HG03378 (cell line): Measurements from ENCODE around the gene AGO4.
"Not testable (repeated sequence)": the region's sequence is repeated elsewhere in the genome, so short reads cannot be mapped to it uniquely, and the experiment has no call there.

Experiments
- ATAC-seq: cut with Tn5 transposase; IDR thresholded peaks from one replicate; pipeline ENCODE4 v1.9.1; 2021; ENCODE audit warnings: mild to moderate bottlenecking, moderate library complexity; ENCODE audit not compliant: unreplicated experiment

The AGO4 gene

GRCh38 chr1:35810096-35810881 lies 2.5 kb downstream of the AGO4 start:
- ATAC-seq = no peak

- not testable (repeated sequence) for ATAC-seq
Observed at GRCh38 chr1:35812754-35813153, 4.9 kb downstream of the AGO4 start.

GRCh38 chr1:35825255-35825654 lies 17.4 kb downstream of the AGO4 start:
- ATAC-seq = no peak

- no peak for ATAC-seq
Observed at GRCh38 chr1:35832276-35832905, 24.6 kb downstream of the AGO4 start.

- no peak for ATAC-seq
Observed at GRCh38 chr1:35833395-35833794, 25.6 kb downstream of the AGO4 start.

- ATAC-seq = no peak
Observed at GRCh38 chr1:35834218-35834617, 26.4 kb downstream of the AGO4 start.

- no peak for ATAC-seq
Observed at GRCh38 chr1:35835398-35835797, 27.6 kb downstream of the AGO4 start.

GRCh38 chr1:35836734-35837133 lies 28.9 kb downstream of the AGO4 start:
- ATAC-seq = no peak

GRCh38 chr1:35838693-35839245 lies 31.0 kb downstream of the AGO4 start:
- ATAC-seq = no peak

- ATAC-seq = no peak
Observed at GRCh38 chr1:35844826-35845225, 37.0 kb downstream of the AGO4 start.

- no peak for ATAC-seq
Observed at GRCh38 chr1:35845766-35846165, 38.0 kb downstream of the AGO4 start.

GRCh38 chr1:35847935-35848565 lies 40.2 kb downstream of the AGO4 start:
- no peak for ATAC-seq

- ATAC-seq = no peak
Observed at GRCh38 chr1:35850051-35850450, 42.2 kb downstream of the AGO4 start.

GRCh38 chr1:35850716-35851115 lies 42.9 kb downstream of the AGO4 start:
- no peak for ATAC-seq

GRCh38 chr1:35851132-35851869 lies 43.5 kb downstream of the AGO4 start:
- no peak for ATAC-seq

GRCh38 chr1:35852241-35852640 lies 44.4 kb downstream of the AGO4 start:
- no peak for ATAC-seq

- ATAC-seq = no peak
Observed at GRCh38 chr1:35854989-35855700, 47.3 kb downstream of the AGO4 start.

GRCh38 chr1:35856964-35857363 lies 49.1 kb downstream of the AGO4 start:
- no peak for ATAC-seq

GRCh38 chr1:35857830-35858229 lies 50.0 kb downstream of the AGO4 start:
- ATAC-seq = no peak

GRCh38 chr1:35860696-35861095 lies 52.9 kb downstream of the AGO4 start:
- ATAC-seq = no peak
